ENCODE data around the gene MRGPRE. TPM values are rescaled to one million over a fixed set of nuclear protein-coding genes. Genes with fewer than 3 reads are reported as not detected.

The MRGPRE gene
- total and polyA plus RNA-seq, 10 donors, result 0.41 to 1.9 (median 1.2) TPM; not detected in 6

DNA sequence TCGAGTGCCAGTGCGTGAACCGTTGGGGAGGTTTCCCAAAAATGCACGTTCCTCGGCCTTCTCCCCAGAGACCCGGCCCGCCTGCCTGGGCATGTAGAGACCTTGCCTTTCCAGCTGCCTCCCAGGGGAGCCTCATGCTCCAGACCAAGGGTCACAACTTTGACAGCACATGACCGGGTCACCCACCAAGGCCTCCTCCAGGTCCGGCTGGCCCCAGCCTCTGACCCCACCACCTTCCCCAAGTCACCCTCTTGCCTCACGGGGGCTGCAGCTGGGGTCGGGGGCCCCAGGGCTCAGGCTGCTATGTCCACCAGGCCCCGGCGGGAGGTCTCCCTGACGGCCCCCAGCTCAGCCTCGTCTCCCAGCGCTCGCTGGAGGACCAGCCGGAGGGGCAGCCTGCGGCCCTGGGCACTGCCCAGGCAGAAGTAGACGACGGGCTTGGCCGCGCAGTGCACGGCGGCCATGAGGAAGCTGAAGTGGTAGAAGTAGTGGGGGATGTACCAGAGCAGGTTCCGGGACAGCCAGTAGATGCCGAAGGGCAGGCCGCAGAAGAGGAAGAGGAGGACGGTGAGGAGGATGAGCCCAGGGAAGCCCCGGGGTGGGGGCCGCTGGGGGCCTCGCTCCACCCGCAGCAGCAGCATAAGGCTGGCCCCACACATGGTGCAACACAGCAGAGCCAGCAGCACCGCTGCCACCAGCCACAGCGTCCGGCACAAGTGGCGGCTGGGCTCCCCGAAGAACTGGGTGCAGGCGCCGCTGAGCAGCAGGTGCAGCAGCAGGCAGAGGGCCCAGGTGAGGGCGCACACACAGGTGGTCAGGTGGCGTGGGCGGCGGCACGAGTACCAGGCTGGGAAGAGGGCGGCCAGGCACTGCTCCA lies 4.4 kb downstream of the MRGPRE start:
- Histone ChIP-seq H3K36me3 (no peaks in the 10 kb centered on the region), H3K27ac (no peak overlapping the region), H3K4me3 (no peak overlapping the region), H3K4me1 (peaks cover 0 to 16% (median 0%) of the 10 kb centered on the region in 6 donors), H3K27me3 (replicated peaks in 1 of 7) (peaks cover 0 to 79% (median 0%) of the 10 kb centered on the region in 7 donors), H3K9me3 (no peaks in the 10 kb centered on the region)
- intact Hi-C loops (cut with DNase I; ENCODE audit: low total_unique reads), result no loop called here
- TF ChIP-seq POLR2AphosphoS5 (IDR thresholded peaks at IDR 0.05) (no peak), POLR2A (IDR thresholded peaks at IDR 0.05) (no peak)
- TF ChIP-seq, protein P1, sequence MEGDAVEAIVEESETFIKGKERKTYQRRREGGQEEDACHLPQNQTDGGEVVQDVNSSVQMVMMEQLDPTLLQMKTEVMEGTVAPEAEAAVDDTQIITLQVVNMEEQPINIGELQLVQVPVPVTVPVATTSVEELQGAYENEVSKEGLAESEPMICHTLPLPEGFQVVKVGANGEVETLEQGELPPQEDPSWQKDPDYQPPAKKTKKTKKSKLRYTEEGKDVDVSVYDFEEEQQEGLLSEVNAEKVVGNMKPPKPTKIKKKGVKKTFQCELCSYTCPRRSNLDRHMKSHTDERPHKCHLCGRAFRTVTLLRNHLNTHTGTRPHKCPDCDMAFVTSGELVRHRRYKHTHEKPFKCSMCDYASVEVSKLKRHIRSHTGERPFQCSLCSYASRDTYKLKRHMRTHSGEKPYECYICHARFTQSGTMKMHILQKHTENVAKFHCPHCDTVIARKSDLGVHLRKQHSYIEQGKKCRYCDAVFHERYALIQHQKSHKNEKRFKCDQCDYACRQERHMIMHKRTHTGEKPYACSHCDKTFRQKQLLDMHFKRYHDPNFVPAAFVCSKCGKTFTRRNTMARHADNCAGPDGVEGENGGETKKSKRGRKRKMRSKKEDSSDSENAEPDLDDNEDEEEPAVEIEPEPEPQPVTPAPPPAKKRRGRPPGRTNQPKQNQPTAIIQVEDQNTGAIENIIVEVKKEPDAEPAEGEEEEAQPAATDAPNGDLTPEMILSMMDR (IDR thresholded peaks at IDR 0.05 in 8 of 11, conservative IDR thresholded peaks at IDR 0.05 in 3 of 11), result no peak
- DNase-seq, result peak; percentile 74
- WGBS, 5 donors, result 72 to 83% (median 80%) methylated on average over 35 to 46 of the region's 46 CpGs

DNA sequence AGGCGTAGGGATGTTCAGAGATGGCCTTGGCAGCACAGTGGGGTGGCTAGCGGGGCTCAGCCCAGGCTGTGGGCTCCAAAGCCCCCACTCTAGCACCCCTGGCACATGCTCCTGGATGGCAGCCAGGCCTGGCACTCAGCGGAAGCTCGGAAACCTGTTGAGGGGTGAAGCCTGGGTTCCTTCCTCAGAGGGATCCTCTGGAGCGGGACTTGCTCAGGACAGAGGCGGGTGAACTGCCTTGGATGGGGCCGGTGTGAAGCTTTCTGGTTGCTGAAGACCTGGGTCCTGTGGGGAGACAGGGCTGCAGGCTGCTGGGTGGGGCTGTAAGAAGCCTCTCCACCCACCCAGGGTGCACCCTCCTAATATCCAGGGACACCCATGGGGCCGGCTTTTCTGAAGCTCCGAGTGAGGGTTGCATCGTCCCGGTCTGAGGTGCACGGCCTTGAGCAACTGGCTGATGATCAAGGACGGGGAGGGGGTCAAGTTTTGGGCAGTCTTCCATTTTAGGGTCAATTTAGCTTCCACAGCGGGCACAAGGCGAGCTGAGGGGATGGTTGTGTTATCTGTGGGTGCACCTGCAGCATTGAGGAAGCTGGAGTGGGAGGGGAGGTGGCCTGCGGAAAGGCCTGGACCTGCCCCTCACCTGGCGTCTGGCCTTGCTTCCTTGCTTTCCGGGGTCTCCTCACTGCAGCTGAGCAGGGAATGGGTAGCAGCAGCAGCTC lies 5.2 kb downstream of the MRGPRE start:
- H3K4me3 ChIP-seq, result no peak overlapping the region
- peaks cover 0 to 16% (median 0%) of the 10 kb centered on the region in 6 donors for H3K4me1 ChIP-seq
- peaks cover 0 to 80% (median under 1%) of the 10 kb centered on the region in 7 donors for H3K27me3 ChIP-seq (replicated peaks in 1 of 7)
- H3K9me3 ChIP-seq, result no peaks in the 10 kb centered on the region
- WGBS, 5 donors, result 73 to 86% (median 80%) methylated on average over 13 to 18 of the region's 18 CpGs
- TF ChIP-seq, protein P1 (IDR thresholded peaks at IDR 0.05 in 8 of 11, conservative IDR thresholded peaks at IDR 0.05 in 3 of 11), result no peak
- no peak for TF ChIP-seq POLR2A (IDR thresholded peaks at IDR 0.05)
- no peak for TF ChIP-seq POLR2AphosphoS5 (IDR thresholded peaks at IDR 0.05)
- peak; percentile 66 for DNase-seq
- no peak overlapping the region for H3K27ac ChIP-seq
- intact Hi-C loops (cut with DNase I; ENCODE audit: low total_unique reads), result no loop called here
- no peaks in the 10 kb centered on the region for H3K36me3 ChIP-seq

DNA sequence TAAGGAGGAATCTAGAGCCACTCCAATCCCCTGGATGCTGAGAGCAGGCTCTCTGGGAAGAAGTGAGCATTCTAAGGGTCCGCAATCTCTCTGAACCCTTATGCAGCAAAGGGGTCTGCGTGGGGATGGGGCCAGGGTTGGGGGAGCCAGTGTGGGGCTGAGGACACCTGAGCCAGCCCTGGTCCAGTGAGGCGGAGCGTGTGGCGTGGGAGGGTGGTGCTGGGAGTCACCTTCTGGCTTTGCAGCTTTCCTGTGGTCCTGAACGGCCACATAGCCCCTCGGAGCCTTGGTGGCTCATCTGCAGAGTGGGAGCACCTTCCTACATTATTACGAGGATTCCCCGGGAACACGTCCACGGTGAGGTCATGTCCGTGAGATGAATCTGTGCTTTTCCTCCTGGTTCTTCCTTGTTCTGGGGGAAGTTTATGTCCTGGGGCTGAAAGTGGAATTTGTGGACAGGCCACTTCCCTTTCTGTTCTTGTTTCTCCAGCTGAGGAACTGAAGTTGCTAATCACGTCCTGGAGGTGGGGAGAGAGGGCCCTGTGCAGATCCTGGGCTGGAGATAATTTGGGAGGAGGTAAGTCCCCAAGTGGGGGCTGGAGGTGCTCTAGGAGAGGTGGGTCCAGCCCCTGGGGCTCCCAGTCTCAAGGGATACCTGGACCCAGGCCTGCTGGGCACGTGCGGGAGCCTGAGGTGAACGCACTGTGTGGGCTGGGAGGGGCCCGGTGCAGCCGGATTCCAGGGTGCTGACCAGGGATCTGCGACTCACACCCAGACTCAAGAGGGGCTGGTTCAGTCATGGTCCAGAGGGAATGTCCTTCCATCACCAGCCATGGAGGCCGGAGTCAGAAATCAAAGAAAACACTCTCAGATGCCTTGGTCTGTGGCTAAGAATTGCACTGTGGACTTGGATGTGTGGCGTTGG lies 6.1 kb downstream of the MRGPRE start:
- Histone ChIP-seq H3K27ac (no peak overlapping the region), H3K36me3 (no peaks in the 10 kb centered on the region), H3K4me3 (no peak overlapping the region), H3K4me1 (peaks cover 0 to 16% (median 0%) of the 10 kb centered on the region in 6 donors), H3K27me3 (replicated peaks in 1 of 7) (peaks cover 0 to 80% (median 8%) of the 10 kb centered on the region in 7 donors), H3K9me3 (no peaks in the 10 kb centered on the region)
- TF ChIP-seq POLR2A (IDR thresholded peaks at IDR 0.05), result no peak
- TF ChIP-seq, protein P1 (IDR thresholded peaks at IDR 0.05 in 8 of 11, conservative IDR thresholded peaks at IDR 0.05 in 3 of 11), result no peak
- no peak for TF ChIP-seq POLR2AphosphoS5 (IDR thresholded peaks at IDR 0.05)
- DNase-seq, result no peak
- intact Hi-C loops (cut with DNase I; ENCODE audit: low total_unique reads), result no loop called here
- 67 to 84% (median 77%) methylated on average over 19 to 21 of the region's 21 CpGs for WGBS, 5 donors

All from spleen (tissue), 11 donors.